Hematopoietic multipotent progenitor cell treated with erythropoietin and hydrocortisone succinate and interleukin-3 and kit ligand, for 8 days (in vitro differentiated cells): Measurements from ENCODE around the gene SPDYE4.

Source experiments
- DNase-seq: peaks from one replicate; pipeline ENCODE4 v3.0.0-alpha.2; 2015

The SPDYE4 gene

DNA sequence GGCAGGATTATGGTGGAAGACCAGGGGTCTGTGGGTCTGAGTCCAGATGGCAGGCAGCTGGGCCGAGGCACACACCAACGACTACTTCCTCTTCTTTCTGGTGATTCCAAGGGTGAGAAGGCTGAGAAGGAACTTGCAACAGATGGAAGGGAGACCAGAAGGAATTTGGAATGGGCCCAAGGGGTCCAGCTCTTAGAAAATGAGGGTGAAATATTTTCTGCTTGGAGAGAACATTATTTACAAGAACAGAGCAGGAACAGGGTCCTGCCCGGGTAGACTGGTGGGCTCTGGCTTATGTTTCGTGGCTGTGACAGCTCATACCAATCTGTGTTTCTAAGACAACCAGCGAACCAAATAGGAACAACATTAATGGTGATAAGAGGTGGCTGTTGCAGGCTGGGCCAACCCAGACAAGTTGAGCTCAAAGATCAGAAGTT lies 50.3 kb downstream of the SPDYE4 start:
- DNase-seq = peak; percentile 60

DNA sequence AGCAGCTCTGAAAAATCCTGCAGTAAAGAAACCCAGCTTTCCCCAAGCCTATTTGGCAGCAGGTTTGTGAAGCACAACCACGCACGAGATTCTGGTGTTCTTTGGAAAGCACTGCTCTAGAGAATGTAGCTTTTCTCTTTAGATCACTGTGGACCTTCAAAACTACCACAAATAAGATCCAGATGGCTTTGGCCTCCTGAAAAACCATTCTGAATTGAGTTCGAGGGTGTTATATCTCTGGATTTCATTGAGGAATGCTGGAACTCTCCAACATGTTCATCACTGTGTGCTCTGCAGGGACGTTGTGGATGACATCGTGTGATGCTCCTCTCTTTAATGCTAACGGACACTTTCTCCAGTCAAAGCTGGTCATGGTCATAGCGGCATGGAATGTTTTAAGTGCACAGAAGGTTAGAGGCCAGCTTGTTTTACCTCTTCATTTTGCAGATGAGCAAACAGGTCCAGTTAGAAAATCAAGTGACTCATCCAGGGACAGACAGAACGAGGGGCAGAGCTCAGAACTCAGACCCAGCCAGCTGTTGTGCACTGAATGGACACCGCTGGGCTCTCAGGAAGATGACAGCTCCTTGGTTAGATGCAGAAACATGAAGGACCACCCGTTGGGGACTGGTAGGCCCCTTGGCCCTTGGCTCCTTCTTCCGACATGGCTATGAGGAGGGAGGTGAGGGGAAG lies 50.9 kb downstream of the SPDYE4 start:
- DNase-seq = no peak

DNA sequence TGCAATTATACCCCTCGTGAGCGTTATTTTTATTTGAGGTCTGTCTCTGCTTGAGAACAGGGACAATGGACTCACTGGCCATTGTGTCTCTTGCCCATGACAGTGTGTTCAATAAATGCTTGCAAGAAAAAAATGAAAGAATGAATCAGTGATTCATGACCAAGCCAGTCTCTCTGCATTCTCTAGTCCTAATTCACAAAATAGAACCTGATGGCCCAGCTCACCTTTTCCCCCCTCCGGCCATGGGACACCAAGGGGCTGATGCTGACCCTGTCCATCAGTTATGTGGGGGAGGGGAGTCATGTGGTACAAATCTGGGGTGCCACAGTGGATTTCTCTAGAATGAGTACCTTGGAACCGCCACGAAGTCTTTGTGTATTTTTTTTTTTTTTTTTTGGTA lies 51.9 kb downstream of the SPDYE4 start:
- DNase-seq = no peak

DNA sequence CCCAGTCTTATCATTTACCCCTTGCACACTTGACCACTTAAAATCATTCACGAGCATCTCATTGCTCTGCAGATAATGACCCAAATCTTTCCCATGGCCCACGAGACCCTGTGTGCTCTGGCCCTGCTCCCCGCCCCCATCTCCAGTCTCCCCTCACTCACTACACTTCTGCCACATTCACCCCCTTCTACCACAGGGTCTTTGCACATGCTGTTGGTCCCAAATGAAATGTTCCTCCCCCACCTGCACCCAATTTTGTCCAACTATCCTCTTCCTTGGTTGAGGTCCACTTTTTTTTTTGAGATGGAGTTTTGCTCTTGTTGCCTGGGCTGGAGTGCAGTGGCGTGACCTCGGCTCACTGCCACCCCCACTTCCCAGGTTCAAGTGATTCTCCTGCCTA lies 52.9 kb downstream of the SPDYE4 start:
- DNase-seq = no peak

DNA sequence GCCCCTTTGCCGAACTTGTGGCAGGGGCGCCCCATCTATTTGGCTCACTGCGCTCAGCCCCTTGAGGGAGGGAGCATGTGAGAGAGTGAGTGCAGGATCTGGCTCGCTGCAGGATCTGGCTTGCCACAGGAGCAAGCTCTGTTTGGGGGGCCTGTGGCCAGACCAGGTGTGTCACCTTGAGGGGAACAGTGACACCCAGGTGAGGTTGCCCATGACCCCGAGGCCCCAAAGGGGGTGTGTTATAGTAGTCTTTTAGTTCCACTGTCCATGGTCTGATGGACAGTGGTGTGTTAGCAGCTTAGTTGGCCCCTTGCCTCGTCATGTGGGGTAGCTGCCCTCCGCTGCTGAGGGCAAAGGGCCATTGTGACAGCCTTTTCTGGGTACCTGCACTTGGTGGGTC lies 55.3 kb downstream of the SPDYE4 start:
- no peak for DNase-seq

- no peak for DNase-seq
Observed at GRCh38 chr17:8701754-8702153, 56.6 kb downstream of the SPDYE4 start.

- no peak for DNase-seq
Observed at GRCh38 chr17:8701221-8701620, 57.1 kb downstream of the SPDYE4 start.
